ENCODE measurements around the gene CCDC179. TPM values are rescaled to one million over a fixed set of nuclear protein-coding genes. Genes with fewer than 3 reads are reported as not detected.

CCDC179 gene
- total RNA-seq, 1 donor from 2014 or later, result not detected

DNA sequence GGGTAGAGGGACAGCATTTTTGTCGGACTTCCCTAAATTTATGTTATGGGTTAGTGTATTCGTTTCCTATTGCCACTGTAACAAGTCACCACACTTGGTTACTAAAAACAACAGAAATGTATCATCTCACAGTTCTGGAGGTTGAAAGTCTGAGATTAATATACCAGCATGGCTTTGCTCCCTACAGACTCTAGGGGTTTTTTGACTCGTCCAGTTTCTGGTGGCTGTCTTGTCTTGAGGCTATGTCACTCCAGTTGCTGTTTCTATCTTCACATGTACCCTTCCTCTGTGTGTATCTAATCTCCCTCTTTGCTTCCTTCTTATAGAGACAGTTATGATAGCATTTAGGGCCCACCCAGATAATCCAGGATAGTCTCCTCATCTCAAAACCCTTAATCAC lies 9.1 kb upstream of the CCDC179 start:
- Mint-ChIP-seq H3K27me3 (no peaks in the 10 kb centered on the region), H3K4me3 (no peak overlapping the region)
- TF ChIP-seq, protein P1, sequence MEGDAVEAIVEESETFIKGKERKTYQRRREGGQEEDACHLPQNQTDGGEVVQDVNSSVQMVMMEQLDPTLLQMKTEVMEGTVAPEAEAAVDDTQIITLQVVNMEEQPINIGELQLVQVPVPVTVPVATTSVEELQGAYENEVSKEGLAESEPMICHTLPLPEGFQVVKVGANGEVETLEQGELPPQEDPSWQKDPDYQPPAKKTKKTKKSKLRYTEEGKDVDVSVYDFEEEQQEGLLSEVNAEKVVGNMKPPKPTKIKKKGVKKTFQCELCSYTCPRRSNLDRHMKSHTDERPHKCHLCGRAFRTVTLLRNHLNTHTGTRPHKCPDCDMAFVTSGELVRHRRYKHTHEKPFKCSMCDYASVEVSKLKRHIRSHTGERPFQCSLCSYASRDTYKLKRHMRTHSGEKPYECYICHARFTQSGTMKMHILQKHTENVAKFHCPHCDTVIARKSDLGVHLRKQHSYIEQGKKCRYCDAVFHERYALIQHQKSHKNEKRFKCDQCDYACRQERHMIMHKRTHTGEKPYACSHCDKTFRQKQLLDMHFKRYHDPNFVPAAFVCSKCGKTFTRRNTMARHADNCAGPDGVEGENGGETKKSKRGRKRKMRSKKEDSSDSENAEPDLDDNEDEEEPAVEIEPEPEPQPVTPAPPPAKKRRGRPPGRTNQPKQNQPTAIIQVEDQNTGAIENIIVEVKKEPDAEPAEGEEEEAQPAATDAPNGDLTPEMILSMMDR (conservative IDR thresholded peaks at IDR 0.05), result no peak

DNA sequence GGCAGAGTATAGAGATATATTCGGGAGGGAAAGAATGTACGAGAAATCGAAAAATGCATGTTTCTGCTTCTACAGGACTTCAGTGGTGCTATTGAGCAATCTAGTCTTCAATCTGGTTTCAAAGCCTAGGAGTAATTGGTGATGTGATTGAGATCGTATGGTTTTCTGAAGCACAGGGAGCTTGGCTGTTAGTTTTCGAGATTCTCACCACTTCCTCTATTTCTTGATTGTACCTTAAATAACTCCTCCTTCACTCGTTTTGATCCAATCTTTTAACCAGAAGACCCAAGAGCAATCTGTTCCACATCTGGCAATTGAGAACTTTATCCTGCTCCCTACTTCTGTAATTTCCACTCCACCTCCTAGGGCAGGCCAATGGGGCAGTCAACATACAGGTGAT lies 518 bp downstream of the CCDC179 start:
- Mint-ChIP-seq H3K4me1 (ENCODE audit: unreplicated experiment) (no peaks in the 10 kb centered on the region), H3K4me3 (no peak overlapping the region), H3K9me3 (no peaks in the 10 kb centered on the region), H3K27ac (no peak overlapping the region), H3K36me3 (no peaks in the 10 kb centered on the region), H3K27me3 (no peaks in the 10 kb centered on the region)
- no peak for DNase-seq (ENCODE audit: extremely low spot score, unreplicated experiment)
- TF ChIP-seq, protein P1 (conservative IDR thresholded peaks at IDR 0.05), result no peak

More for the DNA sequence above, 9.1 kb upstream of the CCDC179 start:
- DNase-seq (ENCODE audit: extremely low spot score, unreplicated experiment), result no peak
- Mint-ChIP-seq H3K36me3 (no peaks in the 10 kb centered on the region), H3K4me1 (ENCODE audit: unreplicated experiment) (no peaks in the 10 kb centered on the region), H3K27ac (no peak overlapping the region), H3K9me3 (no peaks in the 10 kb centered on the region)

DNA sequence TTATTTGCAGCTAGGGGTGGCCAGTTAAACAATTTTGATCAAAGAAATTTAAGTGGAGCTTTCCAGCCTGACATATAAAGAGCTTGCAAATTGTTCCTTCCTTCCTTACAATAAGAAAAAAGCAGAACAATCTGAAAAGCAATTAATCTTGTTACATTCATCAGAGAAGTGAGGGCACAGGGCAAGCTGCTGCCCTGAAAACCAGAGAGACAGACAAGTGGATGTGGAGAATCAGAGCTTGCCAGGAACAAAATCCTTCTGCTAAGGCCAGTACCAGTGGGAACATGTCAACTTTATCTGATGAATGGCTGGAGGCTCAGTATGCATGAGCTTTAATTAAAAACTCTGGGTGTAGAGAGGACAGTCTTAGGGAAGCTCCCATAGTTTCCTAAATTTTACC lies 8.8 kb downstream of the CCDC179 start:
- no peaks in the 10 kb centered on the region for H3K36me3 Mint-ChIP-seq
- H3K4me1 Mint-ChIP-seq (ENCODE audit: unreplicated experiment), result peaks cover 9% of the 10 kb centered on the region
- no peaks in the 10 kb centered on the region for H3K27me3 Mint-ChIP-seq
- no peak for DNase-seq (ENCODE audit: extremely low spot score, unreplicated experiment)
- no peak overlapping the region for H3K27ac Mint-ChIP-seq
- no peak overlapping the region for H3K4me3 Mint-ChIP-seq
- H3K9me3 Mint-ChIP-seq, result peaks cover 6% of the 10 kb centered on the region
- TF ChIP-seq, protein P1 (conservative IDR thresholded peaks at IDR 0.05), result no peak

DNA sequence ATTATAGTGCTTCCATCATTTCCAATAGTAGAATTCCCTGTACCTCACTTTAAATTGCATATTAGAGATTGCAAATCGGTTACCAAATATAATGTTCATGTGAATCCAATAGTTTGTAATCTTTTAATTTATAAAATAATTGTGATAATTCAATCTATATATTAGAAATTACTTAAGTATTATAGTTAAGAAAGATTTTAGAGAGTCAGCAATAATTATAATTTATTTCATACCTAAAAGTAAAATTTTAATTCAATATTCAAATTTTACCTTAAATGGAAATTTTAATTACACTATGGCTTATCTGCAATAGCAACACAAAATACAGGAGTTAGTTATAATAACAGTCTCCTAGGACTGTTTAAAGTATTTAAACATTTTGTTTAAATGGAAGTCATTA lies 13.5 kb downstream of the CCDC179 start:
- H3K27ac Mint-ChIP-seq, result no peak overlapping the region
- no peaks in the 10 kb centered on the region for H3K36me3 Mint-ChIP-seq
- H3K27me3 Mint-ChIP-seq, result no peaks in the 10 kb centered on the region
- no peak overlapping the region for H3K4me3 Mint-ChIP-seq
- H3K4me1 Mint-ChIP-seq (ENCODE audit: unreplicated experiment), result peaks cover 8% of the 10 kb centered on the region
- DNase-seq (ENCODE audit: extremely low spot score, unreplicated experiment), result no peak
- no peaks in the 10 kb centered on the region for H3K9me3 Mint-ChIP-seq
- TF ChIP-seq, protein P1 (conservative IDR thresholded peaks at IDR 0.05), result no peak

DNA sequence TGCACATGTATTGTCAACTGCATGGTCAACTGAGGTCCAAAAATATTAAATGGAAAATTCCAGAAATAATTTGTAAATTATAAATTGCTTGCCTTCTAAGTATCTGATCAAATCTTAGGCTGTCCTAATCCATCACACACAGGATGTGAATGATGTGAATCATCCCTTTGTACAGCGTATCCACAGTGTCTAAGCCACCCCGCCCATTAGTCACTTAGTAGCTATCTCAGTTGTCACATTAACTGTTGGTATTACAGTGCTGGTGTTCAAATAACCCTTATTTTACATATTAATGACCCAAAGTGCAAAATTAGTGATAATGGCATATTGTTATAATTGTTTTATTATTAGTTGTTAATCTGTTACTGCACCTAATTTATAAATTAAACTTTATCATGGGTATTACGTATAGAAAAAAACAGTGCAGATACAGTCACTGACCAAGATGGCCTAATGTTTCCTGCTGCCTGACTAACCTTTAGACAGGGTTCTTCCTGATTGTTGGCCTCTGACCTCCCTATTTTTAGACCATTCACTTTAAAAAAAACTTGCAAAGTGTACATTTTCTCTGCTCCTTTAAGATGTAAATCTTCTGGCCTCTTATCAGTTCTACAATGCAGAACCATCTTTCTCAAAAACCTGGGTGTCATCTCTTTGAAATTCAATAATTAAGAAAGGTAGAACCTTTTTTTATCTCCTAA lies 27.8 kb downstream of the CCDC179 start:
- Mint-ChIP-seq H3K9me3 (no peaks in the 10 kb centered on the region), H3K4me1 (ENCODE audit: unreplicated experiment) (peaks cover 7% of the 10 kb centered on the region)
- TF ChIP-seq, protein P1 (conservative IDR thresholded peaks at IDR 0.05), result no peak

More for the DNA sequence above, 27.8 kb downstream of the CCDC179 start:
- Mint-ChIP-seq H3K27ac (no peak overlapping the region), H3K27me3 (no peaks in the 10 kb centered on the region), H3K4me3 (no peak overlapping the region), H3K36me3 (no peaks in the 10 kb centered on the region)
- no peak for DNase-seq (ENCODE audit: extremely low spot score, unreplicated experiment)

Data from type B pancreatic cell (in vitro differentiated cells).